Effector CD8-positive, alpha-beta T cell (primary cell): ENCODE results near the gene VGLL3.

ENCODE experiments used
- DNase-seq: peaks from one replicate; lab custom pipeline; 2025; lab: John Stamatoyannopoulos, UW

VGLL3 gene

DNA sequence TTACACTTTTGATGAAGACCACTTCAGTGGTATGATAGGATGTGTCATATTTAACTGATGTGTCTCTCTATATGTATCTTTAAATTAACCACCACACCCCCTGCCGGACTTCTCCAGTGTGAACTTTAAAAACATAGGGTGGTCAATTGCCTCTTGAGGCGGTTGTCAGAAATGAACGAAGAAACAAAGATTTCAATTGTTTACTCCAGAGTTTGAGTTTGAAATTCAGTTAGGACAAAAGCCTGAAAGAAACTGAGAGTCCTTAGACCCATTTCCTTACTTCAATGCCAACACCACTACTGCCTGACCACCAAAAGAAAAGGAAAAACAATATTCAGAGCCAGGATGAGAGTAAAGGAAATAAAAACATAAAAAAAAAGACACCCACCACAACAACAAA lies 40.2 kb downstream of the VGLL3 start:
- DNase-seq = no peak

DNA sequence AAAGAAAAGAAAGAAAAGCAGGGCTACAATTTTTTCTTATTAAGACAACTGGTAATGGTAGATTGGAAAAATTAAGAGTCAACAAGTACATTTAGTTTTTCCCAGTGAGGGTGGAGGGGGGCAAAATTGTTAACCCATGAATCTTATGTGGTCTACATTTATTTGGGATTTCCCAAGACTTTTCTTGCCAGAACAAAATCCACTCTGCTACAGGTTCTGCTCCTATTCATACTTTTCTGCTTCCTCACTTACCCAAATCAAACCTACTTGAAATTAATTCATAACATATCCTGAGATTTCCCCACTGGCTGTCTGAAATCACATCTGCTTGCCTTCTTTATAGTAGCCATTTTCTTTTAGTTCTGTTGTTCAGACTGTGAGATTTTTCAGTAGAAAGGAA lies 41.1 kb downstream of the VGLL3 start:
- no peak for DNase-seq

DNA sequence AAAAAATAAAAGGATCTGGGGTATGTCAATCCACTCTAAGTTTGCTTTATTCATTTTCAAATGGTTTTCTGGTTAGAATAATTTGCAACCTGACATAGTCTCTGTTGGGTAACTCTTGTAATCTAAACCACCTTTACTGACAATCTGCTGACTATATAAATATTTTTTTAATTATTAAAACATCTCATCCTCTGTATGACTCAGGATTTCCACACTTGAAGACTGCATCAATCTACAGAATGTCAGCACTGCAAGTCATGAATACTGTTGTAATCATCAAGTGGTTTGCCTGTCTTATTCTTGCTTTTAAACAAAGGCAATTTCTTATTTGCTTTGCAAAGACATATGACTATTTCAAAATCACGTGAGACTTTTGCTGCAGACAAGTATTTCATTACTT lies 42.1 kb downstream of the VGLL3 start:
- DNase-seq = no peak

DNA sequence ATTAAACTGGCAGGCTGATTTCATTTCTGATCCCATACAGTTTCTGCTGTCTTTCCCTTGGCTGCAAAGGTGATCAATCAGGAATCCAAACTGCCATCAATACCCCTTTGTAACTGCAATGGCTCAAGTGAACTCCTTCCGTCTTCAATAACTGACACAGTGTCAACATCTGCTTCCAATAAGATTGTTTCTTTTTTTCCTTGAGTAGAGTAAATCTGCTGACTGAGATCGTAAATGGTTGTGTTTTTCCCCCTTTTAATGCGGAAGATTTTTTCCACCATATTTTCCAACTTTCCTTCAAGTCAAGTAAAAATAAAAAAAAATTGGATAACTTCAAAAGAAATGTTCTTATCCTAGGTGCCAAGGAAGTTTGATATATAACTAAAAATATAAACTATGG lies 48.7 kb downstream of the VGLL3 start:
- no peak for DNase-seq

DNA sequence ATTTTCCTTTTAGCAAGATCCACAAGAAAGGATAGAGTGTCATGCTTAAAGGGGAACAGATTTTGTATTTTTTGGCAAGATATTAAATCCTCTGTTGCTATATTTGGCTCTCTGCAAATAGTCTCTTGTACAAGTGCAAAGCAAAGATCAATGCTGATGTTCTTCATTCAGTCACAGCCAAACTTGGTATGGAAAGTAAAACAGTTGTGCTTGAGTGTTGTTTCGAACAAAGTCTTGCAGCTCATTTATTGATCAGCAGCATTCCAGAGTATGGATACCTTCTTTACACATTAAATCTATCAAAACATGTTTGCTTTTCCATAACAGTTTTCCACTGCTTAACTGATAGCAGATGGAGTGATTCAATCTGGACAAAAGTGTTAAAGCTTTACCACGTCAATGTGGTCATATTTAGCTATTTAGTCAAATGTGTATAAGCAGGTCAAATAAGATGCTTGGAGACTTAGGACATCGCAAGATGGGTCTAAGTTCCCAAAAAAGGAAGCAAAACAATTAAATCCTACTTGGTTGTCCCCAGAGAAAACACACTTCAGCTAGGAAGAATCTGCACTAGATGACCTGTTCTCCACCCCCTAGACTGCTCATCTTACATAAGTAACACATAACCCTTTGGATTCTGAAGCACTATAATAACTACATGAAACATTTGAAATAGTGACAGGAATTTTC lies 52.4 kb downstream of the VGLL3 start:
- no peak for DNase-seq

DNA sequence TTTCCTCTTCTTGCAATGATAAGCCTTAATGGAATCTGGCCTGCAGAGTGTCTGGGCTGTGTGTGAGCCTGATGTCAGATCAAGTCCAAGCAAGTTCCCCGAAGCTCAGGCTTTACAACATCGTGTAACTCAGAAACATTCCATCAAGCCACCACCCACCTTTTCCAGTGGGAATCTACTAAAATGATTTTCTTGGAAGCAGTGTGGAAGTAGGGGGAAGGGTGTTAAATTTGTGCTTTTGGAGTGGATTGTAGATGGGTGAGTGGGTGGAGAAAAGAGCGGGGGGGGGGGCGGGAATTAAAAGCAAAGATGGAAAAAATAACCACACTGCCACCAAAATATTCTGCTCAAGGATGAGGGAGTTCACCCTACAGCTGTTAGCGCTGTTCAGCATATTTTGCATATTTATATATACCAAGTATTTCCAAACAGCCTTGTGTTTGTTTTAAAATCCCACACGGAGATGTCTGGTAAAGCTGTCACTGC lies 53.6 kb downstream of the VGLL3 start:
- no peak for DNase-seq

DNA sequence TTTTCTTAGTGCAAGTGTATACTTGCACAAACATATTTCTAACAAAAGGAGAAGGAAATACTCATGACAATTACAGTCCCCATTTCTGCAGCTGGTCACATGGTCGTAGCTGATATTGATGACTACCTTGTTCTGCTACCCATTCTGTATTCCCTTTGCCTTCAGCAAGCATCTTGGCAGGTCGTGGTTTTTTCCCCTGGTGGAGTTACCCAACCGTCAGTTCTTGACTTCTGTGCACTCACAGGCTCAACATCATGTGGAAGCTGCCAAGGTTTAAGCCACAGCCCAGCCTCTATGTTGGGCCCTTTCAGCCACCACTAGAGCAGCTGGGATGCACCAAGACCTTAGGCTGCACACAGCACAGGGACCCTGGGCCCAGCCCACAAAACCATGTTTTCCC lies 56.1 kb downstream of the VGLL3 start:
- DNase-seq = no peak

DNA sequence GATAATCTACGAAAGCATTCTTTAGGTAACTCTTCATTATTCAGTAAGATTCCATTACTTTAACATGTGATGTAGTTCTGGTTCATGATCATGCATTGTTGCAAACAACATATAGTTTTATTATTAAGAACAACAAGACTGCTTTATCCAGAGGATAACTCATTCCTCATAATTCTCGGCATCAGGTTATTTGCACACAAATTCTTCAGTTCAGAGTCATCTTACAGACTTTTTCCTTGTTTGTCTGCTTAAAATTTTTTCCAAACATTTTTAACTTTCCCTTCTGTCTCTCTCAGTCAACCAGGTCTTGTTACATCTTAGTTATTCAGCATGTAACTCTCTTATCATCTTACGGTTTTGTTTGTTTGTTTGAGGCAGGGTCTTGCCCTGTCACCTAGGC lies 60.1 kb downstream of the VGLL3 start:
- no peak for DNase-seq

DNA sequence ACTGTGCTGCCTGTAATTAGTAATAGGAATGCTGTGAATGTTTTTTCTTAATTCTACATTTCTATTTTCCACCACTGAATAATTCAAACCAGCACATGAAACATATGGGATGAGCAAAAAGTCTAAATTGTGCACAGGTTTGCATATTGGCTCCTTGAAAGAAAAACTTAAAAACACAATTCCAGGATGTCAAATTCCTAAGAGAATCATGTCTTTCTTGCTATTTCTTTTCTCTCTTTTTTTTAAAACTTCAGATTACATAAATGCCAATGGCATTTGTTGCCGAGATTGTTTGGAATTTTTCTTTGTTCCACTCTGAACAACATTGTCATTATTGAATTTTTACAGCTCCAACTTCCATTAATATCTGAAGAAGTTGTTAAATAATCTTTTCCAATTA lies 60.8 kb downstream of the VGLL3 start:
- DNase-seq = no peak

DNA sequence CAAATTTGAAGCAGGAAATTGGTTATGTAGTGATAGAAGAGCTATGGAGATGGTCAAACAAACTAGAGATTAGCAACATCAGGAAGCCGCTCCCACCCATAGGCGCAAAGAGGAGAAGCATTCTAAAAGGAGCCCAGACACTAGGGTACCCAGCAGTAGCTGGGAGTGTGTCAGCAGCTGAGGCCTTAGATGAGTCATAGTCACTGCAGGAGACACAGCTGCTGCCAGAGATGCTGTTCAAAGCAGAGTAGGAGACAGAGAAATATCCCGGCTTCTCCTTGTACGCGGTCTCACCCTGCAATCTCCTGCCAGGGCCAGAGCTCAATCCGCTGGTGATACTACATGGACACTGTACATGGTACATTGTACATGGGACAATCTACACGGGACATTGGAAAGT lies 61.9 kb downstream of the VGLL3 start:
- DNase-seq = no peak

DNA sequence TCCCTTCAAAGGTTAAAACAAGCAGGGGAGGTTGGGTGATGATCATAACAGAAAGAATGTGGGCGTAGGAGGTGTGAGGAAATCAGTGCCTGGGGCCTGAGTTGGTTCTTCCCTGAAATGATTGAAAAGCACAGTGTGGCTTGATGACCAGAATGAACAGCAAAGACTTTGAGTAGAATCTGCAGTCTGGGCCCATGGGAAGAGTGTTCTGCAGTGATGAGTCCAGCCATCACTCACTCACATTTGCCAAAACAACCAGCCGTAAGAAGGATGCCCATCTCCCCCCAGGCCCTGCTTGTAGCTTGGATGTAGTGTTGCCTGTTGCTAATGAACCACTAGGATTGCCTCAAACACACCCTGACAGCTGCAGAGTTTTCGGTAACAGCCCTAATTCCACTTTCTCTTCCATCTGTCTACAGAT lies 67.9 kb downstream of the VGLL3 start:
- DNase-seq = no peak

DNA sequence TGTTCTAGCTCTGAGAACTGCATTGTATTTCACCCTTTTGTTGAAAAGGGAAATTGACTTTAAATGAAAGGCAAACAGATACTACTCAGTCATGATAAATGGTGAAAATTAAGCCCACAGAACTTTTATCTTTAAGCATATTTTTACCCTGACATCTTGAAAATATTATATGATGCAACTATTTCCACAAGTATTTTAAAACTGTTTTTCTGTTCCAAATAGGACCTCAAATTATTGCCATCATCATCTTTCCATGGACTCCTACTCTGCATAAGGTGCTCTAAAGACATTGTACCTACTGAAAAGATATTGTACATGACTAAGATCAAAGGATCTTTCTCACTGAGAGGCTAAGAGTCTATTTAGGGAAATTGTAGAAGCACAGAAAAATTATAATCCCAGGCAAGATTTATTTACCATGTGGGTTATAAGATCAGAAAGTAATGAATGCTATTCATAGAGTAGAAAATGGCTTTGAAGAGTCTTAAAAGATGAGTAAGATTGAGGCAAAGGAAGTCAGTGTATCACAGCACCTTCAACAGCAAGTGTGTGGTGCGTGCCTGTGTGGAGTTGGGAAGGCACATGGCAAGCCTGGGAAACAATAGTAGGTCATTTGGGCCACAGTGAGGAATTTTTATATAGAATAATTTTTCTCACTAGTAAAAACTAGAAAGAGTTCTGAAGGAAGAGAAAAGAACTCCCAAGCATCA lies 68.8 kb downstream of the VGLL3 start:
- no peak for DNase-seq

DNA sequence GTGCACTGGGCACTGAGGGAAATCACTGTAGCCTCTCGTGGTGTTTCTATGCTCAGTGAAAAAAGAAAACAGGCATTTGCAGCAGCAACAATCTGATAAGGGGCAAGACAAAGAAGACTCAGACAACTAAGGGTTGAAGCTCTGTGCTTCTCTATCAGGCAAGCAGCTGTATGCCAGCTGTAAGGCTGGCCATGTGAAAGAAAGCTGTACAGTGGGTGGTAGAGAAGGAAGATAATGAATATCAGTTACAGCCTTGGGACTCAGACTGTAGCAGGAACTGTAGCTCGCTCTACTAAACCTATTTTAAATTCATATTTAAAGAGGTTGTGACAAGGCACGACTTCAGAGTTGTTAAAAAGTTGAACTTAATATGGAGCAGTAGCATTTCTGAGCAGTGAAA lies 76.3 kb downstream of the VGLL3 start:
- no peak for DNase-seq

DNA sequence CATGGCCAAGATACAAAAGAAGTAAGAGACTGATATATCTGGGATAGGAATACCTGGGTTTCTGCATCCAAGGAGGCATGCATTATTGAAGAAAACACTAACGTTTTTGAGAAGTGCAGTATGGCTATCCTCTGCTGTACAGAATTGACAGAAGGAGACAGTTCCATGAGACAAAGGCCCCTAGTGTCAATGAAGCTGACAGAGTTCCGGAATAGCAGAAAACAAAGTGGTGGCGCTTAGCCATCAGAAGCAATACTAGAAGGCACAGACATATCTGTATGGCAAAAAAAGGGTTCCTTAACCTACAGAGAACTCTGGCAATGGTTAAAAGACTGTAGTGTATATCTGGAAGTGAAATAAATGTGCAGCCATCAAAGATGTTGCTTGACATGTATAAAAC lies 77.8 kb downstream of the VGLL3 start:
- no peak for DNase-seq

DNA sequence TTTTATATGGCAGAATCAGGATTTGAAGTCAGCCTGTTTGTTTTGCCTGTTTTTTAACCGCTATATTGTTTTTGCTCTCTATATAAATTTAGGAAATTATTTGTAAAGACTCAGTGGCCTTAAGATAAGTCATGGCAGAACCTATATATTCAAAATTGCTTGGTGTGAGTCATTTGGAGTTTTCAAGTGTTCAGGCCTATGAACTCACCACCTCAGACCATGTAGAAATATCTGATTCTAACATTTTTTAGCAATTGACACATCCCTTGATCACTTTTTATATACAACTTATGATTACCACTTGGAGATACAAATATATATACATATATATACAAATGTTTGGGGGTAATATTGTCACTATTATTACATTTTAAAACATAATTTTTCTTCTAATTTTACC lies 95.7 kb downstream of the VGLL3 start:
- no peak for DNase-seq

DNA sequence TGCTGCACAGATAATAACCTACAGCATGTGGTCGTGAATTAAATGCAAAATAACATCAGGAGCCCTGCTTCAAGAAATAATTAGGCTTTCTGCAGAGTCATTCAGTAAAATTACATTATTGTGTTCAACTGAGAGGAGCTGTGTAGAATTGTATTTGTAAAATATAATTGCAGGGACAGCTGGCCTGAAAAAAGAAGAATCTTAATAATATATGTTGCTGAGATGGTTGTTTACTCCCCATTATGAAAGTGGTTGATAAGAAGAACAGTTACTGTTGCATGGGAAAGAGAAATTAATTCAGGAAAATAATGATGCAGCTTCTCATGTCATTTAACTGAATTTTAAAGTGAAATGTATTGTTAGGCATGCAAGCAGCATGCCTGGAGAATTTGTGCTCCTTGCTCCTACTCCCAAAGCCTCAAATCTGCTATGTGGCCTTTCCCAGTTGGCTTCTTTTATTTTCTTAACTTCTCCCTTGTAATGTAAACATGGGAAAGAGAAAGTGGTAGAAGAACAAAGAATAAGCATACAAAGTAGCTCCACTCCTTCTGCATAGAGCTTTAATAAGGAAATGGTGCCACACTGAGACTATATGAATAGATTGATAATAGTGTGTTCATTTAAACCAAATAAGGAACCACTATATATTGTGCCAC lies 100.1 kb downstream of the VGLL3 start:
- DNase-seq = no peak
